ENCODE measurements around the gene ZIC5.

ZIC5 gene

GRCh38 chr13:99913167-99913566 is 58.4 kb downstream of the ZIC5 start:
- Histone ChIP-seq H3K9me3 (ENCODE audit: insufficient read depth, low read depth, low read length) (no peaks in the 10 kb centered on the region), H3F3A (ENCODE audit: low read depth) (no peaks in the 10 kb centered on the region), H3K4me3 (ENCODE audit: low read length, poor library complexity, severe bottlenecking) (no peak overlapping the region), H3K79me2 (ENCODE audit: insufficient read depth, low read length) (no peaks in the 10 kb centered on the region), H3K27me3 (ENCODE audit: insufficient read depth, low read length, poor library complexity, severe bottlenecking) (no peaks in the 10 kb centered on the region), H3K4me1 (ENCODE audit: insufficient read depth, low read length, poor library complexity, severe bottlenecking) (no peaks in the 10 kb centered on the region), H3K36me3 (ENCODE audit: insufficient read depth, low read length) (no peaks in the 10 kb centered on the region), H2AFZ (ENCODE audit: low read length) (no peak overlapping the region), H4K20me1 (ENCODE audit: insufficient read depth, low read length, poor library complexity, severe bottlenecking) (no peaks in the 10 kb centered on the region), H3K9ac (ENCODE audit: low read depth, low read length, poor library complexity, severe bottlenecking) (no peak overlapping the region), H3K9me2 (replicated peaks; ENCODE audit: low read depth, low read length) (no peaks in the 10 kb centered on the region), H3K4me2 (ENCODE audit: low read depth, low read length, poor library complexity, severe bottlenecking) (no peak overlapping the region)
- TF ChIP-seq CTCF (conservative IDR thresholded peaks at IDR 0.05; ENCODE audit: low read length) (no peak), EZH2phosphoT487 (IDR thresholded peaks at IDR 0.05; ENCODE audit: borderline replicate concordance) (no peak)

Data from Loucy (cell line).